Activated T-cell treated with anti-CD3 and anti-CD28 coated beads, Interleukin-2, amount 50 U/mL, for 48 hours (primary cell): ENCODE data around the gene UACA.

Source experiments
- DNase-seq, 2 experiments: peaks; one replicate each; pipeline ENCODE4 v3.0.0-alpha.2; 2020

Gene UACA

GRCh38 chr15:70781236-70781635 is 17.9 kb upstream of the UACA start:
- DNase-seq: no peak

DNA sequence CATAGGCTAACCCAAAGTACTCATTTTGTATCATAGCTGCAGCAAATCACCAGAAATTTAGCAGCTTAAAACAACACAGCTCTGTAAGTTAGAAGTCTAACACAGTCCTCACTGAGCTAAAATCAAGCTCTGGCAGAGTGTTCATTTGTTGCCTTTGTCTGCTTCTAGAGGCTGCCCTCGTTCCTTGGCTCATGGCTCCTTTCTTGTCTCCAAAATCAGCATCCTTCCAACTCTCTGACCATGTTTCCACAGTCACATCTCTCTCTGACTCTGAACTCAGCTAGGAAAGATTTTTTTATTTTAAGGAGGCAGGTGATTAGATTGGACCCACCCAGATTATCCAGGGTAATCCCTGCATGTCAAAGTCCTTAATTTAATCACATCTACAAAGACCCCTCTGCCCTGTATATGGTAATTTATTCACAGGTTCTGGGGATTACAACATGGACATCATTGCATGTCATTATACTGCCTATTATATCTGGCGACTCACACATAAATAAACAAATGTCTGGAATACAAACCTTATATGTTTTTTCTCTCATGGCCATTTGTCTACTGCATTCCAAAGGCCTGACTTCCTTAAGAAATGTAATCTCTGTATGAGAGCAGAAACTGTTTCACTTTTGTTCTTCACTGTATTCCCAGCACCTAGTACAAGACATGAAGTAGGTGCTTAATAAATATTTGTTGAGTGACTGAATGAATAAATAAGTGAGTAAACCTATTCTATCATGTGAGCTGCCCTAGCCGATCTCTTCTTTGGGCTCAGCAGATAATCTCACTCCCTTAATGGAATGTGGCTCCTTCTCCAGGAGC is 15.1 kb upstream of the UACA start:
- DNase-seq: no peak

GRCh38 chr15:70777170-70777926 is 14.0 kb upstream of the UACA start:
- DNase-seq: no peak

GRCh38 chr15:70775160-70775559 is 11.8 kb upstream of the UACA start:
- no peak for DNase-seq

DNA sequence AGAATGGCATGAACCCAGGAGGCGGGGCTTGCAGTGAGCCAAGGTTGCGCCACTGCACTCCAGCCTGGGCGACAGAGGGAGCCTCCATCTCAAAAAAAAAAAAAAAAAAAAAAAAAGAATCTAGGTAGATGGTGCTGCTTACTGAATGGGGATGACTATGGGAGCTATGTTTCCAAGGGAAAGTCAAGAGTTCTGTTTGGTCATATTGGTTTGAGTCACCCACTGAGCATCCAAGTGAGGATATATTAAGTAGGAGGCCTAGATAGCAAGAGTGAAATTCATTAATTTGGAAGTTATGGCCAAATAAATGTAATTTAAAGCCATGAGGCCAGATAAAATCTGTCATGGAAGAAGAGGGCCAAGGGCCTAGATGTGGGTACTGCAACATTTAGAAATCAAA is 9.0 kb upstream of the UACA start:
- DNase-seq: no peak

GRCh38 chr15:70770863-70771262 is 7.5 kb upstream of the UACA start:
- no peak for DNase-seq

GRCh38 chr15:70768257-70768883 is 5.0 kb upstream of the UACA start:
- DNase-seq: no peak

- no peak for DNase-seq
Measured at GRCh38 chr15:70767667-70768066, 4.3 kb upstream of the UACA start.

DNA sequence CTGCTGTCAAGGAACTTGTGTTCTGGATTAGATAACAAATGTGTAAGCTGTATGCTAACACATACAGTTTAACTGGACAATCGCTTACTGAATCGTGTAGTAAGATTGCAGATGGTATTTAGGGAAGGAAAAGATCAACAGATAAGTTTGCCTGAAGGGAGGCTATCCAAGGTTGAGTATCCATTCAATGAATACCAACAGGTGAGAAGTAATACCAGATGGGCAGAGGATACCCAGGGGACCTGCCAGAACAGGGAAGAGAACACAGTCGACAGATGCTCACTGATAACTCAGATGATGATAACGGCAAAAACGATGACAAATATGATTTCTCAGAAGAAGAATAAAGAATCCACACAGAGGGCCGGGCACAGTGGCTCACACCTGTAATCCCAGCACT is 3.2 kb upstream of the UACA start:
- no peak for DNase-seq

DNA sequence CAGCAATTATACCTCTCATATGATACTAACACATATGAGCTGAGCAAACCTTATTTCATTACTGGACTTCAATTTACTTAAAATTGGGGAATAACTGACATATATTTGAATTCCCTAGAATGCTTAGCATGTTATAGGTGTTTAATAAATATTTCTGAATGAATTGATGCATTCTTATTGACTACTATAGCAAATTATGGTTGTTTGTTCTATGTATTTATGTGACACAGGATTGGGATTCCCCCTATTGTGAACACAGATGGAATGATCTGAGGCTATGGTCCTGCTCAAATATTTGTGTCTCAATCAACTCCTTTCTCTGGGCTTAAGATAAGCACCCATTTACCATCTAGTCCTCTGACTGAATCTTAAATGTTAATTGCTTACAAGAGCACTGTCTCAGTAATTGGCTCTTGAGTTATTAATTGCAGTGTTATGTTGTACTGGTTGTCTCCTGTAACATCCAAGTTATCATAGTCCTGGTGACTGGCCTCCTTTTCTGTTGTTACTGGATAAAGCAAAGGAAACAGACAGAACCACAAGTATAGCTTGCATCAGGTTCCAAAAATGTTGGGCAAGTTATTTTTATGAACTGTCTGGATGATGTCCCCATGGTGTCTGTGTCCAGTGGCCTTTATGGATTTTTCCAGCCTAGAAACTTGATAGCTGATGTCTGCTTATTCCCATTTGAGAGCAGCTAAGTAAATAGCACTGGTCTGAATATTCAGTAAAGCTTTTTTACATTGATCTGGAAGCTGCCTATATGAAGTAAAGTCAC is 2.3 kb upstream of the UACA start:
- no peak for DNase-seq

DNA sequence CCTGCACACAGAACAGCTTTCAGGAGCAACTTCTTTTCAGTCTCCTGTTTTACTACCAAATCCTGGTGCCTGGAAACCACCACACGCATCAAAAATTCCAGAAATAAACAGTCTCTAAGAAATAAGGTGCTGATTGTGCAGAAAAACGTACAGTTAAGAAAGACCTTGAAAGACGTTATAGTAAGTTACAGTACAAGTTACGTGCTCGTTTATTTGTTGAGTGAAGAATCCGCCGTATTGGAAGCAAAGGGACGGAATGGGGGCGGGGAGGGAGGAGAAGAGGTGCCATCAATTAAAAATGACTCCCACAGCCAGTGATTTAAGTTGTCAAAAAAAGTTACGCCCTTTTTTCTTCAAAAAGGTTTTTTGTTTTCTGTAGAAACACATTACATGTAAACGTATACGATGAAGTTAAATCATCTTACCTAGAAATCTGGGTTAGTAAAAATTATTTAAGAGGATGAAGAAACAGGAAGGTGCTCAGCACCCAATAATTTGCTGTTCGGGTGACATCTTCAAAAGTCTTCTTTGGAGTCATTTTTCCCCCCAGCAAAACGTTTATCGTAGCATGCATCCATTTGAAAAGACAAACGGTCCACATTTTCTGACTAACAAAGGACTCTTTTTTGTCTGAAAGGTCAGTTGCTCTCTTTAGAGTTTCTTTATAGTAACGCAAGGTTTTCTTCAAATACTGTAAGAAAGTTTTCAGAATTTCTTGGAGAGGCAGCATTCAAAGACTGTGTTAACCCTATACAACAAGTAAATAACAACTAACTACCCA is 782 bp upstream of the UACA start:
- no peak for DNase-seq

DNA sequence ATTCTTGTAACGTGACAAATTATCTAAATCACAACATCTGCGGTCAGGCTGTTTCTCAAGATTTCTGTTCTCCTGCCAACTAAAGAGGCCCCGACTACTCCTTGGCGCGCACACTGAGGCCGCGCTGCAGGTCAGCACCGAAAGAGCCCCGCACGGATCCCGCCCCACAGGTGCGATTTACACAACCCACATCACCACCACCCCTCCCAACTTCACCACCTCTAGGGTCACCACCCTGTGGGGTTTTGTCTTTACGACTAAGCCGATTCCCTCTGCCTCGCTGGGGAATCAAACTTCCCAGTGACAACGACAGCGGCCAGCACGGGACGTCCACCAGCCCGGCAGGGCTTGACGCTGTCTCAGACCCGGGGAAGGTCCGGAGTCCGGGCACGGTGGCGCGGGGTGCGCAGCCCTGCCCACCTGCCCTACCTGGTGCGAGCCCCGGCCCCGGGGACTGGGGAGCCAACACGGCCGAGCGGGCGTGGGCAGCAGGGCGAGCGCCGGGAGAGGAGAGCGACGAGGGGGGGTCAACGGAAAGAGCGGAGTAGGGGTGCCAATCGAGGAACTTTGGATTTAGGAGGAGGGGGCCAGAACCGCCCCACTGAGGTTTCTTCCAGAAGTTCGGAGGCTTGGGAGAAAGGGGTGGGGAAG is 764 bp downstream of the UACA start:
- peak; percentile 36 to 39 for DNase-seq

DNA sequence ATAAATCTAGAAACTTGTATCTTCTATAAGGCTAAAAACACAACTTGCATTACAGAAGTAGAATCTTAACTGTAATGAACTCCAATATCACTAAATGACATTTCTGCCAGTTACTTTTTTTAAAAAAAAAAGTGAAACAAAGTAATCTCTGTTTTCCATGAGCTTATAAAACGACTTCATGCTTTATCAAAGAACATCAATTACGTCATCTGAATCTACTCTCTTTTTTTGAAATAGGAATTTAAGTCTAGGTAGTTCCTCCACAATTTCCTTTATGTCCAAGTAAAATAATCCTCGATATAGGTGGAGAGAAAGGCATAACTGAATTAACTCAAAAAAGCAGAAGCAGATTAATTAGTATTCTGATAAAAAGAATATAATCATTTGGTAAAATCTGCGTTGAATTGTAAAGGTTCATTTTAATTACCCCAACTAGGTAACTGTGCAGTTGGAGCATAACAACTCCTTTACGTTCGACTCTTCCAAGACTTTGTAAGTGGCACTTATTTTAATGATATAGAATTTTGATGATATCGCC is 1.4 kb downstream of the UACA start:
- no peak for DNase-seq

GRCh38 chr15:70761046-70761445 is 2.3 kb downstream of the UACA start:
- DNase-seq: no peak

DNA sequence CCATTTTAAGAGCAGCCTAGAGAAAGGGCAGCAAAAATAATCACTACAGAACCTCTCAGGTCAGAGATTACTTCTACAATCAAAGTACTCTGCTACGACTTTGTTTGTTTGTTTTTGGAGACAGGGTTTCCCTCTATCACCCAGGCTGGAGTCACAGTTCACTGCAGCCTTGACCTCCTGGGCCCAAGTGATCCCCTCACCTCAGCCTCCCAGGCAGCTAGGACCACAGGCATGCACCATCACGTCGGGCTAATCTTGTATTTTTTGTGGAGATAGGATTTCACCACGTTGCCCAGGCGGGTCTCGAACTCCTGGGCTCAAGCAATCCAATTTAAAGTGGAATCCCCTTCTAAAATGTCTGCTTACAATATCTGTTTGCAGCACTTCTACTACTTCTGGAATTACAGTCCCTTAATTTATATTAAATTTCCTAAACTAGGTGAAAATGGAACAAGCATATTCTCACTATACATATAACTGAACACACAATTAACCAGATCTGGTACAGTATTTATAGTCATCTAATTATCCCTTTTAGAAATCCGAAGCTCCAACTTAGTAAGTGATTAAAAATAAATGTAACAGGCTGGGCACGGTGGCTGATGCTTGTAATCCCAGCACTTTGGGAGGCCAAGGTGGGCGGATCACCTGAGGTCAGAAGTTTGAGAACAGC is 4.4 kb downstream of the UACA start:
- DNase-seq: no peak

GRCh38 chr15:70757627-70758026 is 5.7 kb downstream of the UACA start:
- no peak for DNase-seq

DNA sequence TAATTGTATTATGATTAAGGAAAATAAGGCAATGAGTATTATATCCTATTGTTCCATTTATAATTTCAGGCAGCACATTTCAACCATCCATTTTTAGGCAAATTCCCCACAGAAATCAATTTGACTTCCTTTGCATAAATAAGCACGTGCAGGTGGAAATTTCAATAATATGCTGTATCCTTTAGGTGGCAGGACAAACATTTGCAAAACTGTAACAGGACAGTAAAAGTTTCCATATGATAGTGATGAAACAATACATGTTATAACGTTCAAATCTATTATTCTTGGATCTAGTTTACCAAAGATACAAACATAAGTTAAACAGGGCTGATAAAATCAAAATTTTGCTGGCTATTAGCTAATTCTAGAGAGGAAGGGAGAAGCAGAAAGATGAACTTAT is 8.5 kb downstream of the UACA start:
- no peak for DNase-seq

GRCh38 chr15:70753101-70753829 is 10.1 kb downstream of the UACA start:
- DNase-seq: no peak

- no peak for DNase-seq
Measured at GRCh38 chr15:70752193-70752635, 11.1 kb downstream of the UACA start.
